ENCODE results near the gene TTC33.
A peak's percentile ranks its signal among the peaks of the same experiment; 100 is the strongest.
"Not testable (repeated sequence)": the region's sequence is repeated elsewhere in the genome, so short reads cannot be mapped to it uniquely, and the experiment has no call there.

The TTC33 gene

DNA sequence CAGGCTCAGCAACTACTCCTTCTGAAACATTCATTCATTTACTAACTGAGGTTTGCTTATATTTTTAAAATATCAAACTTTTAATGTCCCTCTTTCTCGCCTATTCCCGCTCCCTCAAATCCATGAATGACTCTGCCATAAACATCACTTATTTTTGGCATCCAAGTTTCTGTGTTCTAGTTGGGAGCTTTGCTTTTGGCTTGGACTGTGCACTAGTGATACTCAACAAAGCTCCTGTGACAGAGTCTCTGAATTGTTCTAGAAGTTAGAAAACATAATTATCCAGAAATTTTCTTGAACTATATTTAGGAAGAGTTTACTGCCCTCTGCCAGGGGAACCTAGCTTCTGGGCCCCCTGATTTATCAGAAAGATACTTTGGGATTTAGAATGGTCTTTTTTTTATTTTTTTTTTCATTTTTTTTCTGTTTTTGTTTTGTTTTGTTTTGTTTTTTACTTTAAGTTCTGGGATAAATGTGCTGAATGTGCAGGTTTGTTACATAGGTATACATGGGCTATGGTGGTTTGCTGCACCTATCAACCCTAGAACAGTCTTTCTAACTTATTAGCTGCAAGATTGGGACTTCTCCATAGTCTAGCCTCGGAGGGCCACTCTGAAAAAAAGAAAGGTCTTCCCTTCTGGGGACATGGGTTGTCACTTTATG is 140.7 kb downstream of the TTC33 start:
- no peak for DNase-seq (ENCODE audit: low read depth)

DNA sequence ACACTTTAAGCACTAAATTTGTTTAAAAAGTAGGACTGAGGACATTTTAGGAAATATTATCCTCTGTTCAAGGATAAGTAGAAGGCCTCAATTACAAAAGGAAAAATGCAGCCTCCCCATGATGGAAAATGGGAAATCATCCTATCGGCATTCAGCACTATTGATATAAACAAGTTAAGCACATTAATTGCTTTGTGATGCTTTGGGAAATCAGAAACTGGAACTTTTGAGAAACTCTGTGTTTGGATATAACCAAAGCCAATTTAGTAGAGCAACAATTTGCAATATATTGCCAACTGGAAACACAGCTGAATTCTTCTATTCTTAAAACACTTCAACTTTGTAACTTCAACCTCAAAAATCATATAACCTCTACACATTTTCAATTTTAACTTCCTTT is 141.3 kb downstream of the TTC33 start:
- DNase-seq (ENCODE audit: low read depth): no peak

DNA sequence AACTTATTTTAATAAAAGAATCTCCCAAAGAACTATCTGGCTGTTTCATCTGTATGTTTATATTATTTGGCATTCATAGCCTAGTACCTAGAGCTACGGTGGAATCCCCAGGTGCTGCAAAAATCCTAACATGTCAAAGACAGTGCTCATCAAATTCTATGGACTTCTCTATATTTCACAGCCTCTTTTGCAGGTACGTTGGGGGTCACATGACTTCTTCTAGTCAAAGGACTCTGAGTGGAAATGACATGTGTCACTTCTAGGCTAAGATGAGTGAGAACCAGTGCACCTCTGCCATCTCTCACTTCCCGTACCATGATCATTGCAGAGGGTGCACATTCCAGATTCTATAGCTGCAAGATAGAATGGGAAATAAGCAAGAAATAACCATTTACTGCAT is 148.6 kb downstream of the TTC33 start:
- no peak for DNase-seq (ENCODE audit: low read depth)

DNA sequence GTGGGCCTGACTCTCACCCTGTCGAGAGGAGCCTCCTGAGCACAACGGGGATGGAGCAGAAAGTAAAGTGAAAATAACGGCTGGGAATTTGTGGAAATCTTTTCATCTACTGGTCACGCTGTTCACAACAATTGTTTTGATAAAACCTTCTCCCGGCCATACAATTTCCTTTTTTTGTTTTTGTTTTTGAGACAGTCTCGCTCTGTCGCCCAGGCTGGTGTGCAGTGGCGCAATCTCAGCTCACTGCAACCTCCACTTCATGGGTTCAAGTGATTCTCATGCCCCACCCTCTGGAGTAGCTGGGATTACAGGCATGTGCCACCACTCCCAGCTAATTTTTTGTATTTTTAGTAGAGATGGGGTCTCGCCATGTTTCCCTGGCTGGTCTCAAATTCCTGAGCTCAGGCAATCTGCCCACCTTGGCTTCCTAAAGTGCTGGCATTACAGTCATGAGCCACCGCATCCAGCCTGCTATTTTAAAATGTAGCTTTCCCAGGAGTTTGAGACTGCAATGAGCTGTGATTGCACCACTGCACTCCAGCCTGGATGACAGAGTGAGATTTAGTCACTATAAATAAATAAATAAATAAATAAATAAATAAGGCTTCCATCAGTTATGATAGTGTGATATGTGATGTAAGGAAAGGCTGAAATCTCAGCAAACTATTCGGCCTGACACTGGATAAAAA is 149.5 kb downstream of the TTC33 start:
- no peak for DNase-seq (ENCODE audit: low read depth)

DNA sequence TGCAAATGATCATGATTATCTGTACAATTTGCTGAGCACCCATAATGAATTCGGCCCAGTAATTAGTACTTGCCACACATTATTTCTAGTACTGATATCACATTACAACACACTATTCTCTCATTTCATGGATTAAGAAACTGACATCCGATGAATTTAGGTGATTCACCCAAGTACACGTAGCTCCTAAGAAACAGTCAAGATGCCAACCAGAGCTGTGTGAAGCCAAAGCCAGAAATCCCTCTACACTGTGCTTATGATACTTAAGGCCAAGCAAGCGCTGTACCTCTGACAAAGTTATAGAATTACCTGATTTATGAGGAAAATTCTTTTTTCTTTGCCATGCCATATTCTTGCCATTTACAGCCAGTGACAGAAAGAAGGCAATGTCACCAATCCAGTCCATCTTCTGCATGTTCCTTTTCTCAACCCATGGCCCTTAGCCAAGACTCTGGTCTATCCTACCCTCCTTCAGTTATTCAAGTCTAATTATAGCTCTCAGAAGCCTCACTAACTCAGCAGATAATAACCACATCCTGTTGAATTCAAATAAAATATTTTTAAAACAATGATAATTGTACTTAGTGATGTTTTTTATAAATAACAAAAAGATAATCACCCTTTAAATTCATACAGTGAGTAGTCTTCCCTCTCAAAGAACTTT is 150.3 kb downstream of the TTC33 start:
- DNase-seq (ENCODE audit: low read depth): peak; percentile 1

- DNase-seq (ENCODE audit: low read depth): no peak
Observed at GRCh38 chr5:40603378-40603777, 152.4 kb downstream of the TTC33 start.

- no peak for DNase-seq (ENCODE audit: low read depth)
Observed at GRCh38 chr5:40601198-40601868, 154.4 kb downstream of the TTC33 start.

DNA sequence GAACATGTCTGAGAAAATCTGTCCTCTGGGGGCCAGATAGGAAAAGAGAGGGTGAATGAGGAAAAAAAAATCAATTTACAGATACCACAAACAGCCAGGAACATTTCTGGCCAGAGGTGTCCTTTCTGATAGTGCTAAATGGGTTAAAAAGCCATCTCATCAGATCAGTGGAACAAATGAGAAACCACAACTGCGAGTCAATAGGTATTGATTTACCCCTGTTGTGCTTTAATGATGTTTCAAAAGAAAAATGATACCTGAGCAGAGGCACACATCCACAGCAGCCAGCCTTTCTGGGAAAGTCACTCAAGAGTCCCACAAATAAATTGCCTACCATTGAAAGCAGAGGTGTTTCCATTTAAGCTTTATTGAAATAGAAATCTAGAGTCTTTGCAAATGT is 155.4 kb downstream of the TTC33 start:
- DNase-seq (ENCODE audit: low read depth): no peak

- no peak for DNase-seq (ENCODE audit: low read depth)
Observed at GRCh38 chr5:40599676-40600075, 156.1 kb downstream of the TTC33 start.

GRCh38 chr5:40594811-40595210 is 160.9 kb downstream of the TTC33 start:
- no peak for DNase-seq (ENCODE audit: low read depth)

GRCh38 chr5:40591727-40592396 is 163.9 kb downstream of the TTC33 start:
- not testable (repeated sequence) for DNase-seq (ENCODE audit: low read depth)

DNA sequence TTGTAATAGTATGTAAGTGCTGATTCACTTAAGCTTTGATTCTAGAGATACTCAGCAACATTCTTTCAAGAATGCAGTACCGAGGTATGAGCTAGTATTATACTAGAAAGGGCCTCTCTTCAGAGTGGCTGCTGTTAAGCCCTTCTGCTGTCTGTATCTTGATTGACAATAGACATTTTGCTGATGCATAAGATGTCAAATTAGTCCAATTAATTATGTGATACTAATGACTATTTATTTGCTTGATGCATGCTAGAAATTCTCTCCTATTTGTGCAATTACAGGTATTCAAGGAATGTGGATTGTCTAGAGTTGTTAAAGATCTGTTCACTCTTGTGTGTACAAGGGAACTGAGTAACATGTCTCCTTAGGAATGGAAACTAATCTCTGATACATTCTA is 168.4 kb downstream of the TTC33 start:
- no peak for DNase-seq (ENCODE audit: low read depth)

DNA sequence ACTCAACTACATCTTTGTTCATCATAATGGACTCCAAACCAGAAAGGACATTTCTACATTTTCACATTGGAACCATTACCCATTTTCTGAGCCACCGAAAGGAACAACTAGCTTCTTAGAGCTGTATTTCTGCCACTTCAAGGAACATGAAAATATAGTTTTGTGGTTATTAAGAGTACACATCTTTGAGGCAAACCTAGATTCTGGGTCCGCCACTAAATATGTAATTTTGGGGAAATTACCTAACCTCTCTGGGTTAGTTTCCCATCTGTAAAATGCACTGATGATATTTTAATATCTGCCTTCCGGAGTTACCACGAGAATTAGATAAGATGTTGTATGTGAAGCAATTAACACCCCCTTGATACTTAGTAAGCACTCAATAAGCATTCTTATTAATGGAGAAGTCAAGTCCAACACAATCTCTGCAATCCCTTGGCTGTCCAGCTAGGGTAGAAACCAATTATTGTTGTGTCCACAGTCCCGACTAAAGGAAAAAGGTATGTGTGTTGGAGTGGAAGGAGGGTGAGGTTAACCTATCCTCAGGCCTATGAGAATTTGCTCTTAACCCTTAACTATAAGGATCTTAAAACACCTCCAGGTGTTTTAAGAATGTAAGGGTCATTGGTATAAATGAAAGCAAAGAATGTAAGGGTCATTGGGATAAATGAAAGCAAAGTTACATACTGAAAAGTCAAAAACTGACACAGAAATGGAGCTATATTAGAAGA is 170.1 kb downstream of the TTC33 start:
- no peak for DNase-seq (ENCODE audit: low read depth)

DNA sequence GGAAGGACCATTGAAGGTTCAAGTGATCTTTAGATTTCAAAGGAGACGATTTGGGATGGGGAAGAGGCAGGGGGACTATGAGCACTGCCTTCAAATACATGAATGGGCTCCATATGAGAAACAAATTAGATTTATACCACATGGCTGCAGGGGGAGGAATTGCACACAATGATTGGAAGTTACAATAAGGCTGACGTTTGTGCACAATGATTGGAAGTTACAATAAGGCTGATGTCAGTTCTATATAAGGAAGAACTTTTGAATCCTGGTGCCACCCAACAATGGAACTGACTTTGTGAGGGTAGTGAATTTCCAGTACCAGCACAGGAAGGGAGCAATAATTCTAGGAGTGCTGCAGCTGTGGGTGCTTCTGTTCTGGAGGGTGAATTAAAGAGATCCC is 171.7 kb downstream of the TTC33 start:
- no peak for DNase-seq (ENCODE audit: low read depth)

DNA sequence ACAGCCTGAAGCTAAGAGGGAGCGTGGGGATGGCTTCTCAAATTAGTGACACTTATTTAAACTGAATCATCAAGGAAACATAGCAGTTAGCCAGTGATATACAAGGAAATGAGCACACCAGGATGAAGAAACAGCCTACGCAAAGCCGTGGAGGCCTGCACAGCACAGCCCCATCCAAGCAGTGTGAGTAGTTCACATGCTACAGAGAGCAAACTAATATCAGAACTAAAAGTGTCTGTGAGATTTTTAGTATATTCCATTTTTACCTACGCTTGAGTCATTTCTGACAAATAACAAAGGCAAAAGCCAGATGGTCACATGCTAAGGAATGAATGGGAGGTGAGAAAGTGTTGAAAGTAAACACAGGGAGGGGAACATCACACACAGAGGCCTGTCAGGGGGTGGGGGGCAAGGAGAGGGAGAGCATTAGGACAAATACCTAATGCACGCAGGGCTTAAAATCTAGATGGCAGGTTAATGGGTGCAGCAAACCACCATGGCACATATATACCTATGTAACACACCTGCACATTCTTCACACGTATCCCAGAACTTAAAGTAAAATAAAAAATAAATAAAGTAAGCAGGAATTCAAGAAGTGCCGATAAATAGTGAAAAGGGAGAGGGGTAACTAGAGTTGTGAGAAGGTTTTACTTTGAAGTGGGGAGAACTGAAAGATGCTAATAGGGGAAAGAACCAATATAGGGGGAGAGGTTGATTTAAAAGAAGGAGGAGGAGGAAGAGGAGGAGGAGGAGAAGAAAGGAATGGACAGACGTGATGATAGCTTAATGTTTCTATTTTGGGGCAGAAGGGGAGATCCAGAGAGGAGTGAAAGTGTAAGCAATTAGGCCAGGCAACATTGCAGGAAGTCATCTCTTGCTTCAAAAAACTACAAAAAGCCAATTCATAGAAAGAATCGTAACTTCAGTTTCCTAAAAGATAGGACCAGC is 177.0 kb downstream of the TTC33 start:
- no peak for DNase-seq (ENCODE audit: low read depth)

- no peak for DNase-seq (ENCODE audit: low read depth)
Observed at GRCh38 chr5:40577718-40578117, 178.0 kb downstream of the TTC33 start.

GRCh38 chr5:40575921-40576320 is 179.8 kb downstream of the TTC33 start:
- no peak for DNase-seq (ENCODE audit: low read depth)

DNA sequence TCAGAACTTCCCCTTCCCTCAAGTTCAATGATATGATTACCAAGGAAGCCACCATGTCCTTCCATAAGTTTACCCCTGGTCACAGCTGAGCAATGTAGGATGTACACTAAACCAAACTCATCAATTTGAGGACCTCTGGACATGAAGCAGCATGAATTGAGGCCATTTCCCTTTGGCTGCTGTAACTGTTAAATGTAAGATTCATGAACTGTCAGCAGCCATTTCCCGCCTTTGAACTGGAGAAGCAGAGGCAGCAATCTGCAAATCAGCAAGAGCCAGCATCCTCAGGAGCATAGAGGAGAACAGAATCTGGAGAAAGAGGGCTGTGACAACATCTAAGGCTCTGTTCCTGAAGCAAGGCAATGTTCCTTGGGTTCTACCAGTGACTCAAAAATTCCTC is 180.3 kb downstream of the TTC33 start:
- no peak for DNase-seq (ENCODE audit: low read depth)

DNA sequence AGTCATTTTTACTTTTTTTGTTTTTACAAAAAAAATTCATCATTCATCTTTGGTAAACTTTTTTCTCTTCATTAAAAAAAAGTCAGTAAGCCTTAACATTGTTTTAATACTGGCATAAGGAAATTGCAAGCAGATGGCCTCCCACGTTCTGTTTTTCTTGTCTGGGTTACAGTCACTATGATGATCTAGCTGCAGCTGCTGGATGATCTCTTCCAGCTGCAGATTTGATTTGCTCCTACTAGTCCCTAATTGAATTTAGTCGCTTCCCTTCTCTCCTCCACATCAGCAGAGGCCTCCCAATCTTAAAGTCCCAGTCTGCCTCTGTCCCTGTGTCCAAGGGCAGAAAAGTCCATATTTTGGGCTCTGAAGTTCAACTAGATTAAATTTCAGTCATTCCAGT is 182.8 kb downstream of the TTC33 start:
- no peak for DNase-seq (ENCODE audit: low read depth)

DNA sequence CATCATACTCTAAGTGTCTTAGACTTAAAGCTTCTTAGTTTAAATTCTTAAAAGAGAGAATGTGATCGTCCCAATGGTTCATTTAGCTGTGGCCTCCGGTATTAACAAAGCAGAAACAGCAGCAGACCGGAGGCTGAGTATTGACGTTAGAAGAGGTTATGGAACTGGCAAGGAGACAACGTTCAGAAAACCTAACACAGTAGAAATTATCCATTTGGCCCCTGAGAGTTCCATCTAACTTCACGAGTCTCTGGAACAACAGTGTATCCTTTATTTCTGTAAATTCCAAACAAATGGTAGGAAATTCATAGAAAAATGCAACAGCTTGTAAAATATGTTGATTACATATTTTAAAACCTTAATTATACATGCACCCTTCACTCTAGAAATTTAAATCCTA is 183.4 kb downstream of the TTC33 start:
- DNase-seq (ENCODE audit: low read depth): no peak

DNA sequence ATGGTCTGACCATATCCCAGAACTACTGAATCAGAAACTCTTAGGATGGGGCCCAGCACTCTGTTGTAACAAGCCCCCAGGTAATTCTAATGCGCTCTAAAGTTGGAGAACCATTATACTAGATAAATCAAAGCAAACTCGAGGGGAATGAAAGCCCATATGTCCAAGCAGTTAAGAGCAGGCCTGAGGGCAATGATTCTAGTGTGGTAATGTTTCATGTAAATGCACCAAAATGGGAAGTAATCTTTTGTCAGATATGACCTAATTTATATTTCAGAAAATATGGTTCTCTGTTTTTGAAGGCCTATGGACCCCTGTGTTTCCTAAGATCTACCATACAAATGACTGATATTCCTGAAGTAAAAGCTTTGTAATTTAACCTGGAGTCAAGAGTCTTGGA is 184.0 kb downstream of the TTC33 start:
- DNase-seq (ENCODE audit: low read depth): no peak

Measured in T-helper 22 cell (primary cell).